HUES64 (cell line): ENCODE results near the gene STOM.

Experiments used
- H3K27ac ChIP-seq: 2 replicates; pipeline ENCODE4 v1.7.0; 2013; ENCODE audit warnings: low read depth, low read length, inconsistent platforms
- H3K27me3 ChIP-seq: 2 replicates; pipeline ENCODE4 v1.6.1; 2013; ENCODE audit warnings: mild to moderate bottlenecking, low read length; ENCODE audit not compliant: insufficient read depth
- H3K36me3 ChIP-seq: 2 replicates; pipeline ENCODE4 v1.6.1; 2013; ENCODE audit warnings: mild to moderate bottlenecking, low read length; ENCODE audit not compliant: insufficient read depth
- H3K4me1 ChIP-seq: 2 replicates; pipeline ENCODE4 v1.6.1; 2013; ENCODE audit warnings: mild to moderate bottlenecking, low read length, moderate library complexity; ENCODE audit not compliant: insufficient read depth
- H3K4me3 ChIP-seq: 2 replicates; pipeline ENCODE4 v1.5.1; 2013; ENCODE audit warnings: mild to moderate bottlenecking, low read length, moderate library complexity
- H3K9ac ChIP-seq: 2 replicates; pipeline ENCODE4 v1.6.1; 2013; ENCODE audit warnings: mild to moderate bottlenecking, low read depth, low read length
- H3K9me3 ChIP-seq: 2 replicates; pipeline ENCODE4 v1.6.1; 2013; ENCODE audit warnings: low read depth, low read length; ENCODE audit not compliant: insufficient read depth
- WGBS: fragments of 150-250, 120-280 bp; methylation state at CpG from one replicate; pipeline ENCODE4 v1.1.7; 2013; ENCODE audit warnings: missing lambda C conversion rate; 5-methylcytosine and 5-hydroxymethylcytosine counted together

The STOM gene

GRCh38 chr9:121326901-121327613 lies 43.0 kb downstream of the STOM start:
- no peaks in the 10 kb centered on the region for H3K9me3 ChIP-seq
- H3K27ac ChIP-seq = no peak overlapping the region
- peaks cover 15% of the 10 kb centered on the region for H3K36me3 ChIP-seq
- no peaks in the 10 kb centered on the region for H3K27me3 ChIP-seq
- WGBS = 93% methylated on average over 11 of the region's 11 CpGs
- no peak overlapping the region for H3K4me3 ChIP-seq
- no peaks in the 10 kb centered on the region for H3K4me1 ChIP-seq
- no peak overlapping the region for H3K9ac ChIP-seq

- Histone ChIP-seq H3K36me3 (peaks cover 17% of the 10 kb centered on the region), H3K4me1 (no peaks in the 10 kb centered on the region), H3K27ac (no peak overlapping the region), H3K9ac (no peak overlapping the region), H3K4me3 (no peak overlapping the region), H3K27me3 (no peaks in the 10 kb centered on the region), H3K9me3 (no peaks in the 10 kb centered on the region)
- 92% methylated on average over 19 of the region's 19 CpGs for WGBS
Measured at GRCh38 chr9:121326130-121326838, 43.8 kb downstream of the STOM start.

GRCh38 chr9:121325387-121325786 lies 44.7 kb downstream of the STOM start:
- Histone ChIP-seq H3K9ac (no peak overlapping the region), H3K4me1 (no peaks in the 10 kb centered on the region), H3K27me3 (no peaks in the 10 kb centered on the region), H3K36me3 (peaks cover 22% of the 10 kb centered on the region), H3K9me3 (no peaks in the 10 kb centered on the region), H3K4me3 (no peak overlapping the region), H3K27ac (no peak overlapping the region)
- WGBS = 96% methylated on average over 7 of the region's 7 CpGs

GRCh38 chr9:121324755-121325154 lies 45.3 kb downstream of the STOM start:
- no peak overlapping the region for H3K4me3 ChIP-seq
- H3K27me3 ChIP-seq = no peaks in the 10 kb centered on the region
- 84% methylated on average over 2 of the region's 2 CpGs for WGBS
- no peak overlapping the region for H3K27ac ChIP-seq
- H3K36me3 ChIP-seq = peaks cover 19% of the 10 kb centered on the region
- no peak overlapping the region for H3K9ac ChIP-seq
- H3K9me3 ChIP-seq = no peaks in the 10 kb centered on the region
- no peaks in the 10 kb centered on the region for H3K4me1 ChIP-seq

GRCh38 chr9:121324316-121324715 lies 45.7 kb downstream of the STOM start:
- peaks cover 17% of the 10 kb centered on the region; the same call in 1 of the 2 replicates for H3K36me3 ChIP-seq
- H3K4me3 ChIP-seq = no peak overlapping the region
- H3K27ac ChIP-seq = no peak overlapping the region
- no peaks in the 10 kb centered on the region for H3K4me1 ChIP-seq
- no peaks in the 10 kb centered on the region for H3K9me3 ChIP-seq
- 95% methylated on average over 4 of the region's 5 CpGs for WGBS
- H3K27me3 ChIP-seq = no peaks in the 10 kb centered on the region
- H3K9ac ChIP-seq = no peak overlapping the region

- WGBS = 96% methylated on average over 10 of the region's 10 CpGs
- H3K4me1 ChIP-seq = no peaks in the 10 kb centered on the region
- no peak overlapping the region for H3K27ac ChIP-seq
- no peak overlapping the region for H3K4me3 ChIP-seq
- no peak overlapping the region for H3K9ac ChIP-seq
- H3K9me3 ChIP-seq = no peaks in the 10 kb centered on the region
- H3K36me3 ChIP-seq = peaks cover 13% of the 10 kb centered on the region; the same call in 1 of the 2 replicates
- no peaks in the 10 kb centered on the region for H3K27me3 ChIP-seq
Measured at GRCh38 chr9:121323449-121324151, 46.5 kb downstream of the STOM start.

GRCh38 chr9:121322737-121323448 lies 47.2 kb downstream of the STOM start:
- Histone ChIP-seq H3K27ac (no peak overlapping the region), H3K9ac (no peak overlapping the region)
- WGBS = 93% methylated on average over 9 of the region's 10 CpGs

GRCh38 chr9:121322037-121322736 lies 47.9 kb downstream of the STOM start:
- 96% methylated on average over 4 of the region's 5 CpGs for WGBS
- Histone ChIP-seq H3K9ac (no peak overlapping the region), H3K27ac (no peak overlapping the region), H3K4me3 (no peak overlapping the region), H3K4me1 (no peaks in the 10 kb centered on the region), H3K36me3 (peaks cover 13% of the 10 kb centered on the region; the same call in 1 of the 2 replicates), H3K27me3 (no peaks in the 10 kb centered on the region), H3K9me3 (no peaks in the 10 kb centered on the region)

More at GRCh38 chr9:121322737-121323448, 47.2 kb downstream of the STOM start:
- no peaks in the 10 kb centered on the region for H3K27me3 ChIP-seq
- H3K36me3 ChIP-seq = peaks cover 13% of the 10 kb centered on the region; the same call in 1 of the 2 replicates
- no peaks in the 10 kb centered on the region for H3K9me3 ChIP-seq
- no peak overlapping the region for H3K4me3 ChIP-seq
- H3K4me1 ChIP-seq = no peaks in the 10 kb centered on the region

- no peak overlapping the region for H3K4me3 ChIP-seq
- H3K9me3 ChIP-seq = no peaks in the 10 kb centered on the region
- H3K9ac ChIP-seq = no peak overlapping the region
- WGBS = 95% methylated on average over 10 of the region's 10 CpGs
- no peaks in the 10 kb centered on the region for H3K27me3 ChIP-seq
- no peaks in the 10 kb centered on the region for H3K4me1 ChIP-seq
- H3K27ac ChIP-seq = no peak overlapping the region
- H3K36me3 ChIP-seq = peaks cover 13% of the 10 kb centered on the region; the same call in 1 of the 2 replicates
Measured at GRCh38 chr9:121321016-121321503, 49.0 kb downstream of the STOM start.

GRCh38 chr9:121319383-121319780 lies 50.7 kb downstream of the STOM start:
- Histone ChIP-seq H3K27ac (no peak overlapping the region), H3K9ac (no peak overlapping the region), H3K27me3 (no peaks in the 10 kb centered on the region), H3K4me1 (no peaks in the 10 kb centered on the region), H3K36me3 (peaks cover 10% of the 10 kb centered on the region; the same call in 1 of the 2 replicates), H3K4me3 (no peak overlapping the region), H3K9me3 (no peaks in the 10 kb centered on the region)
- whole genome bisulfite sequencing = 94% methylated on average over 5 of the region's 5 CpGs
